Neuronal stem cell (in vitro differentiated cells): ENCODE results near the gene KANK2.

ENCODE experiments used
- DNase-seq: peaks from one replicate; pipeline ENCODE4 v3.0.0-alpha.2; 2013; ENCODE audit warnings: low spot score
- H2AFZ ChIP-seq: one replicate; pipeline ENCODE4 v1.6.1; 2013; ENCODE audit warnings: mild to moderate bottlenecking, low read length, inconsistent platforms
- H2AK5ac ChIP-seq: 2 replicates; pipeline ENCODE4 v1.6.1; 2013; ENCODE audit warnings: low read depth, mild to moderate bottlenecking, inconsistent platforms, low read length, moderate library complexity, mixed read lengths
- H2BK120ac ChIP-seq: 2 replicates; pipeline ENCODE4 v1.6.1; 2013; ENCODE audit warnings: low read depth, mild to moderate bottlenecking, inconsistent platforms, low read length, moderate library complexity, mixed read lengths
- H2BK12ac ChIP-seq: one replicate; pipeline ENCODE4 v1.6.1; 2013; ENCODE audit warnings: low read length, inconsistent platforms
- H2BK15ac ChIP-seq: 2 replicates; pipeline ENCODE4 v1.6.1; 2013; ENCODE audit warnings: mild to moderate bottlenecking, low read length, inconsistent platforms, mixed read lengths
- H2BK5ac ChIP-seq: one replicate; pipeline ENCODE4 v1.6.1; 2013; ENCODE audit warnings: inconsistent platforms, mild to moderate bottlenecking, low read length, moderate library complexity
- H3K14ac ChIP-seq: one replicate; pipeline ENCODE4 v1.6.1; 2013; ENCODE audit warnings: low read length, inconsistent platforms
- H3K18ac ChIP-seq: 2 replicates; pipeline ENCODE4 v1.6.1; 2013; ENCODE audit warnings: low read length, inconsistent platforms
- H3K23ac ChIP-seq: 2 replicates; pipeline ENCODE4 v1.6.1; 2013; ENCODE audit warnings: low read depth, mild to moderate bottlenecking, mixed read lengths, low read length, inconsistent platforms; ENCODE audit not compliant: poor library complexity
- H3K27ac ChIP-seq: replicated peaks from 3 replicates; pipeline ENCODE4 v1.5.1; 2013; ENCODE audit warnings: low read length, inconsistent platforms
- H3K27me3 ChIP-seq, 3 experiments: 2 replicates each; pipeline ENCODE4 v1.6.1; 2013; ENCODE audit warnings: low read length in 3 of 3, mild to moderate bottlenecking in 2 of 3, inconsistent platforms in 1 of 3, low read depth in 1 of 3, mixed read lengths in 1 of 3, moderate library complexity in 1 of 3; ENCODE audit not compliant: control insufficient read depth in 3 of 3, insufficient read depth in 3 of 3
- H3K36me3 ChIP-seq, 2 donors: replicated peaks in 1 of 2; 2 replicates each; pipeline ENCODE4 v1.6.1; 2013; ENCODE audit warnings: low read length in 2 of 2; ENCODE audit not compliant: control insufficient read depth in 2 of 2, insufficient read depth in 2 of 2
- H3K4ac ChIP-seq: 2 replicates; pipeline ENCODE4 v1.6.1; 2013; ENCODE audit warnings: inconsistent platforms, mild to moderate bottlenecking, low read length, moderate library complexity
- H3K4me1 ChIP-seq, 2 donors: 1 replicate in 1 of 2; 2 replicates in 1 of 2; pipeline ENCODE4 v1.6.1; 2013; ENCODE audit warnings: low read length in 2 of 2, low read depth in 1 of 2; ENCODE audit not compliant: control insufficient read depth in 2 of 2, insufficient read depth in 1 of 2
- H3K4me2 ChIP-seq: one replicate; pipeline ENCODE4 v1.6.1; 2013; ENCODE audit warnings: mild to moderate bottlenecking, low read length, inconsistent platforms; ENCODE audit not compliant: insufficient read depth, poor library complexity, severe bottlenecking
- H3K4me3 ChIP-seq, 2 donors: 2 replicates each; pipeline ENCODE4 v1.5.1; 2013; ENCODE audit warnings: low read length in 2 of 2, mild to moderate bottlenecking in 2 of 2, inconsistent platforms in 1 of 2, moderate library complexity in 1 of 2
- H3K79me1 ChIP-seq: one replicate; pipeline ENCODE4 v1.6.1; 2013; ENCODE audit warnings: low read depth, mild to moderate bottlenecking, inconsistent platforms, low read length, moderate library complexity
- H3K9ac ChIP-seq: one replicate; pipeline ENCODE4 v1.6.1; 2013; ENCODE audit warnings: mild to moderate bottlenecking, low read depth, low read length, inconsistent platforms; ENCODE audit not compliant: poor library complexity
- H3K9me3 ChIP-seq, 2 donors: replicated peaks in 1 of 2; 2 replicates each; pipeline versions ENCODE3 to v1.6.1; 2013; ENCODE audit warnings: low read length in 2 of 2, mild to moderate bottlenecking in 2 of 2, inconsistent platforms in 1 of 2, low read depth in 1 of 2, mixed read lengths in 1 of 2, moderate library complexity in 1 of 2; ENCODE audit not compliant: control insufficient read depth in 2 of 2, insufficient read depth in 1 of 2
- H4K8ac ChIP-seq: one replicate; pipeline ENCODE4 v1.6.1; 2013; ENCODE audit warnings: low read depth, mild to moderate bottlenecking, inconsistent platforms, low read length, moderate library complexity
- H4K91ac ChIP-seq: one replicate; pipeline ENCODE4 v1.6.1; 2013; ENCODE audit warnings: low read length, low read depth, mild to moderate bottlenecking, inconsistent platforms; ENCODE audit not compliant: poor library complexity
- WGBS, 2 donors: extraction: QIAGEN DNeasy Blood & Tissue Kit; methylation state at CpG; one replicate each; pipeline ENCODE4 v1.1.7; 2013; ENCODE audit warnings: missing lambda C conversion rate in 2 of 2, mixed read lengths in 1 of 2; ENCODE audit not compliant: insufficient read length in 2 of 2, insufficient replicate concordance in 1 of 2; ENCODE audit errors: extremely low coverage in 2 of 2; 5-methylcytosine and 5-hydroxymethylcytosine counted together

The KANK2 gene

DNA sequence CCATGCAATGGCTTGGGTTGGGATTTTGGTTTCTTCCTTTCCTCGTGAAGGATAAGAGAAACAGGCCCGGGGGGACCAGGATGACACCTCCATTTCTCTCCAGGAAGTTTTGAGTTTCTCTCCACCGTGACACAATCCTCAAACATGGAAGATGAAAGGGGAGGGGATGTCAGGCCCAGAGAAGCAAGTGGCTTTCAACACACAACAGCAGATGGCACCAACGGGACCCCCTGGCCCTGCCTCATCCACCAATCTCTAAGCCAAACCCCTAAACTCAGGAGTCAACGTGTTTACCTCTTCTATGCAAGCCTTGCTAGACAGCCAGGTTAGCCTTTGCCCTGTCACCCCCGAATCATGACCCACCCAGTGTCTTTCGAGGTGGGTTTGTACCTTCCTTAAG lies 65.9 kb downstream of the KANK2 start:
- no CpG with 5 or more reads among the region's 7 CpGs for WGBS, 2 donors
- Histone ChIP-seq H3K27me3 (no peaks in the 10 kb centered on the region), H3K23ac (no peak overlapping the region), H2AK5ac (no peak overlapping the region), H3K79me1 (no peaks in the 10 kb centered on the region), H3K4me1 (no peaks in the 10 kb centered on the region), H2BK5ac (no peak overlapping the region), H3K4ac (no peak overlapping the region), H3K4me2 (no peak overlapping the region), H3K27ac (no peak overlapping the region), H3K9ac (no peak overlapping the region), H3K18ac (no peak overlapping the region), H2BK15ac (no peak overlapping the region), H4K8ac (no peak overlapping the region), H2BK120ac (no peak overlapping the region), H2AFZ (no peak overlapping the region), H2BK12ac (no peak overlapping the region), H3K4me3 (no peak overlapping the region), H4K91ac (no peak overlapping the region), H3K9me3 (peaks cover 0 to 4% of the 10 kb centered on the region in 2 donors), H3K14ac (no peak overlapping the region), H3K36me3 (peaks cover 54 to 73% of the 10 kb centered on the region in 2 donors)
- no peak for DNase-seq

DNA sequence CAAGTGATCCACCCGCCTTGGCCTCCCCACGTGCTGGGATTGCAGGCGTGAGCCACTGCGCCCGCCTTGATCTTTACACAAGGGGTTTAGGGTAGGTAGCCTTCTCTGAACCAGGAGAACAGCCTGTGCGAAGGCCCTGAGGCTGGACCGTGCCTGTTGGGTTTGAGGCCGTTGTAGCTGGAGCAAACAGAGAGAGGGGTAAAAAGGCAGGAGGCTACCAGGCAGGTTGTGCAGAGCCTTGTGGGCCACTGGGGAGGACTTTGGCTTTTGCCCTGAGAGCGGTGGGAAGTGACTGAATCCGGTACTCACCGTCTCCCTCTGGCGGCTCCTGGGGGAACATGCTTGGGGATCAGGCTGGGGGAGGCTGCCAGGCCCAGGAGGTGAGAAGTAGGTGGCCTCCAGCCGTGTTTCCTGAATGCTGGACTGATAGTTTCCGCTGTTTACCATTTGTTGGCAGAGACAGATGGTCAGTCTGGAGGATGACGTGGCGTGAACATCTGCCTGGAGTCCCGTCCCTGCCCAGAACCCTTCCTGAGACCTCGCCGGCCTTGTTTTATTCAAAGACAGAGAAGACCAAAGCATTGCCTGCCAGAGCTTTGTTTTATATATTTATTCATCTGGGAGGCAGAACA lies 66.4 kb downstream of the KANK2 start:
- Histone ChIP-seq H2BK12ac (no peak overlapping the region), H3K4me2 (no peak overlapping the region), H3K27me3 (no peaks in the 10 kb centered on the region), H3K4me1 (no peaks in the 10 kb centered on the region), H2AK5ac (no peak overlapping the region), H4K8ac (no peak overlapping the region), H3K9me3 (peaks cover 0 to 4% of the 10 kb centered on the region in 2 donors), H3K18ac (no peak overlapping the region), H3K36me3 (peaks cover 57 to 78% of the 10 kb centered on the region in 2 donors), H2BK120ac (no peak overlapping the region), H2BK15ac (no peak overlapping the region), H3K79me1 (no peaks in the 10 kb centered on the region), H2BK5ac (no peak overlapping the region), H3K4me3 (no peak overlapping the region), H3K4ac (no peak overlapping the region), H3K27ac (no peak overlapping the region), H3K14ac (no peak overlapping the region), H3K23ac (no peak overlapping the region), H4K91ac (no peak overlapping the region), H3K9ac (no peak overlapping the region), H2AFZ (no peak overlapping the region)
- no CpG with 5 or more reads among the region's 19 CpGs for WGBS, 2 donors
- no peak for DNase-seq

GRCh38 chr19:11127905-11128304 lies 69.4 kb downstream of the KANK2 start:
- peaks cover 0 to 2% of the 10 kb centered on the region in 2 donors for H3K9me3 ChIP-seq
- peaks cover 71 to 99% of the 10 kb centered on the region in 2 donors for H3K36me3 ChIP-seq
- no peak overlapping the region for H3K4ac ChIP-seq
- no peak overlapping the region for H2AK5ac ChIP-seq
- no peak overlapping the region for H2BK15ac ChIP-seq
- no peak overlapping the region for H3K18ac ChIP-seq
- no peaks in the 10 kb centered on the region for H3K4me1 ChIP-seq
- no peak overlapping the region for H3K14ac ChIP-seq
- no peak for DNase-seq
- no peak overlapping the region for H3K4me3 ChIP-seq
- H2BK120ac ChIP-seq: no peak overlapping the region
- no peak overlapping the region for H2AFZ ChIP-seq
- no peak overlapping the region for H3K27ac ChIP-seq
- no peak overlapping the region for H2BK5ac ChIP-seq
- no peak overlapping the region for H2BK12ac ChIP-seq
- WGBS, 2 donors: no CpG with 5 or more reads among the region's 15 CpGs
- no peaks in the 10 kb centered on the region for H3K27me3 ChIP-seq
- no peak overlapping the region for H4K8ac ChIP-seq
- H4K91ac ChIP-seq: no peak overlapping the region
- H3K79me1 ChIP-seq: no peaks in the 10 kb centered on the region
- no peak overlapping the region for H3K4me2 ChIP-seq
- no peak overlapping the region for H3K9ac ChIP-seq
- no peak overlapping the region for H3K23ac ChIP-seq

DNA sequence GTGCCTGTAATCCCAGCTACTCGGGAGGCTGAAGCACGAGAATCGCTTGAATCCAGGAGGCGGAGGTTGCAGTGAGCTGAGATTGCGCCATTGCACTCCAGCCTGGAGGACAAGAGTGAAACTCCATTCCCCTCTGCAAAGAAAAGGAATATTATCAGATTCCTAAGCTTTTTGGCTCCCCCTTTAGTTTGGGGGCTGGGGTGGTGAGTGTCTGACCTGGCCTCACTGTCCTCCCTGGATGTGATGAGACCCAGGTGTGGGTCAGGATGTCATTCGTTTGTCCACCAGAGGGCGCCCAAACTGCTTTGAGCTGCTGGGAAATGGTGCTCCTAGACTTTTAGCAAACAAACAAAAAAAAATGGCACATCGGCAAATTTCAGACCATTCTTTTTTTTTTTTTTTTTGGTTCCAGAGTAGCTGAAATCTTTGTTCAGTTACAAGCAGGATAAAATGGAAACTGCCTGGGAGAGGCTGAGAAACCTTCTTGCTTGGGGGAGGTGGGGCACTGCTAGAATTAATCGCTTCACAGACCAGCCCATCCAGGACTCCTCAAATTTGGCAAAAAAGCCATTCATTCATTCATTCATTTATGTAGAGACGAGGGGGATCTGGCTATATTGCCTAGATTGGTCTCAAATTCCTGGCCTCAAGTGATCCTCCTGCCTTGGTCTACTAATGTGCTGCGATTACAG lies 71.2 kb downstream of the KANK2 start:
- H3K4me3 ChIP-seq: no peak overlapping the region
- no peak overlapping the region for H2AFZ ChIP-seq
- no peak overlapping the region for H3K18ac ChIP-seq
- H3K79me1 ChIP-seq: no peaks in the 10 kb centered on the region
- no peak overlapping the region for H2BK120ac ChIP-seq
- no peak overlapping the region for H3K4ac ChIP-seq
- no CpG with 5 or more reads among the region's 11 CpGs for WGBS, 2 donors
- H3K23ac ChIP-seq: no peak overlapping the region
- no peak overlapping the region for H2BK15ac ChIP-seq
- H3K4me2 ChIP-seq: no peak overlapping the region
- H3K9me3 ChIP-seq: peaks cover 0 to 2% of the 10 kb centered on the region in 2 donors
- no peak overlapping the region for H2BK5ac ChIP-seq
- no peak overlapping the region for H4K91ac ChIP-seq
- no peak overlapping the region for H4K8ac ChIP-seq
- H2AK5ac ChIP-seq: no peak overlapping the region
- H3K27ac ChIP-seq: no peak overlapping the region
- no peaks in the 10 kb centered on the region for H3K4me1 ChIP-seq
- H3K14ac ChIP-seq: no peak overlapping the region
- H3K9ac ChIP-seq: no peak overlapping the region
- no peaks in the 10 kb centered on the region for H3K27me3 ChIP-seq
- H2BK12ac ChIP-seq: no peak overlapping the region
- DNase-seq: peak; percentile 65
- peaks cover 58 to 93% of the 10 kb centered on the region in 2 donors for H3K36me3 ChIP-seq
